ENCODE data around the gene WDR81. TPM values are rescaled to one million over a fixed set of nuclear protein-coding genes. Genes with fewer than 3 reads are reported as not detected.

The WDR81 gene
- total and polyA plus RNA-seq, 3 donors from 2014 or later = 16.9 to 71.4 (median 58.4) TPM

GRCh38 chr17:1732833-1733321 is 8.4 kb downstream of the WDR81 start:
- TF ChIP-seq CTCF (IDR thresholded peaks at IDR 0.05) (no peak), POLR2A (IDR thresholded peaks at IDR 0.05) (no peak)
- WGBS, 2 donors = 83 to 85% methylated on average over 11 of the region's 11 CpGs
- intact Hi-C loops (cut with DNase I; ENCODE audit: low total_unique reads) = loop anchor here (5.0 kb wide), 2 partner anchors 34 to 49 kb away; no protein-coding TSS in a partner anchor
- Histone ChIP-seq H3K4me1 (peaks cover 70% of the 10 kb centered on the region), H3K27ac (peak overlapping the region in 1 of 2 donors; percentile 12), H3K4me3 (no peak overlapping the region), H3K9me3 (no peaks in the 10 kb centered on the region), H3K27me3 (no peaks in the 10 kb centered on the region), H3K36me3 (ENCODE audit: low read depth, missing control alignments) (no peaks in the 10 kb centered on the region)
- DNase-seq = no peak

- Histone ChIP-seq H3K9me3 (no peaks in the 10 kb centered on the region), H3K4me3 (no peak overlapping the region), H3K4me1 (peaks cover 71% of the 10 kb centered on the region), H3K27me3 (no peaks in the 10 kb centered on the region), H3K36me3 (ENCODE audit: low read depth, missing control alignments) (no peaks in the 10 kb centered on the region), H3K27ac (peak overlapping the region; percentile 60 to 89)
- DNase-seq = no peak
- TF ChIP-seq POLR2A (IDR thresholded peaks at IDR 0.05) = no peak
- TF ChIP-seq CTCF (IDR thresholded peaks at IDR 0.05) = no peak
- 97 to 100% methylated on average over 14 to 38 of the region's 38 CpGs for WGBS, 2 donors
- intact Hi-C loops (cut with DNase I; ENCODE audit: low total_unique reads) = loop anchor here (5.0 kb wide), 2 partner anchors 34 to 49 kb away; no protein-coding TSS in a partner anchor
Observed at GRCh38 chr17:1733759-1734158, 9.3 kb downstream of the WDR81 start.

GRCh38 chr17:1735418-1735817 is 10.9 kb downstream of the WDR81 start:
- Histone ChIP-seq H3K27ac (peak overlapping the region; percentile 84 to 89), H3K27me3 (no peaks in the 10 kb centered on the region), H3K9me3 (no peaks in the 10 kb centered on the region), H3K36me3 (ENCODE audit: low read depth, missing control alignments) (no peaks in the 10 kb centered on the region), H3K4me1 (peaks cover 55% of the 10 kb centered on the region), H3K4me3 (no peak overlapping the region)
- 97% methylated on average over 8 to 10 of the region's 10 CpGs for WGBS, 2 donors
- TF ChIP-seq POLR2A (IDR thresholded peaks at IDR 0.05) = no peak
- no peak for TF ChIP-seq CTCF (IDR thresholded peaks at IDR 0.05)
- DNase-seq = no peak
- intact Hi-C loops (cut with DNase I; ENCODE audit: low total_unique reads) = no loop called here

GRCh38 chr17:1735834-1736347 is 11.4 kb downstream of the WDR81 start:
- H3K9me3 ChIP-seq = no peaks in the 10 kb centered on the region
- intact Hi-C loops (cut with DNase I; ENCODE audit: low total_unique reads) = no loop called here
- 89 to 100% methylated on average over 1 to 17 of the region's 17 CpGs for WGBS, 2 donors
- no peak for DNase-seq
- peaks cover 50% of the 10 kb centered on the region for H3K4me1 ChIP-seq
- H3K27me3 ChIP-seq = no peaks in the 10 kb centered on the region
- no peaks in the 10 kb centered on the region for H3K36me3 ChIP-seq (ENCODE audit: low read depth, missing control alignments)
- peak overlapping the region; percentile 84 to 89 for H3K27ac ChIP-seq
- TF ChIP-seq CTCF (IDR thresholded peaks at IDR 0.05) (no peak), POLR2A (IDR thresholded peaks at IDR 0.05) (no peak)
- H3K4me3 ChIP-seq = no peak overlapping the region

All from testis (tissue), 3 donors.